ENCODE results near the gene SLC31A1.

DNA sequence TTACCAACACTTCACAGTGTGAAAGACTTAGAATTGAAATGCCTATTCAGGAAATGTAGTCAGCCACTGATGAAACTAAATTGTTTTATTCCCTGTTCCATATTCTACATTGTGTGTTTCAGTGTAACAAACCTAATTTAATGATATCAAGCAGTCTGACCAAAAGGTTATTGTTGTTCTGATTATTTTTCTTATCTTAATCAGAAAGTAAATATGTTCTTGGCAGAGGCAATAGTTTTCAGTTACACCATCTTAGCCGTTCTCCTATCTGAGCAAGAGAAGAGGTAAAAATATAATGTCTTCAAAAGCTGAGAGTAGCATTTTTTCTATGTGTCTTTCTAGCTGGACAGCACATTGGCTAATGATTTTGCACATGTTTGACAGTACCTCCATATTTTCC lies 36.9 kb downstream of the SLC31A1 start:
- TF ChIP-seq POLR2AphosphoS5 (IDR thresholded peaks at IDR 0.05; ENCODE audit: low read depth, low read length) (no peak), TAF1 (IDR thresholded peaks at IDR 0.05; ENCODE audit: borderline replicate concordance, low read depth, low read length) (no peak), POLR2A (IDR thresholded peaks at IDR 0.05; ENCODE audit: low read depth, low read length) (no peak)

Data from GM12892 (cell line).